ENCODE measurements around the gene VAV2. TPM values are rescaled to one million over a fixed set of nuclear protein-coding genes. Genes with fewer than 3 reads are reported as not detected.

VAV2 gene
- total and polyA plus RNA-seq, 4 donors: 4.9 to 26.4 (median 17.0) TPM

DNA sequence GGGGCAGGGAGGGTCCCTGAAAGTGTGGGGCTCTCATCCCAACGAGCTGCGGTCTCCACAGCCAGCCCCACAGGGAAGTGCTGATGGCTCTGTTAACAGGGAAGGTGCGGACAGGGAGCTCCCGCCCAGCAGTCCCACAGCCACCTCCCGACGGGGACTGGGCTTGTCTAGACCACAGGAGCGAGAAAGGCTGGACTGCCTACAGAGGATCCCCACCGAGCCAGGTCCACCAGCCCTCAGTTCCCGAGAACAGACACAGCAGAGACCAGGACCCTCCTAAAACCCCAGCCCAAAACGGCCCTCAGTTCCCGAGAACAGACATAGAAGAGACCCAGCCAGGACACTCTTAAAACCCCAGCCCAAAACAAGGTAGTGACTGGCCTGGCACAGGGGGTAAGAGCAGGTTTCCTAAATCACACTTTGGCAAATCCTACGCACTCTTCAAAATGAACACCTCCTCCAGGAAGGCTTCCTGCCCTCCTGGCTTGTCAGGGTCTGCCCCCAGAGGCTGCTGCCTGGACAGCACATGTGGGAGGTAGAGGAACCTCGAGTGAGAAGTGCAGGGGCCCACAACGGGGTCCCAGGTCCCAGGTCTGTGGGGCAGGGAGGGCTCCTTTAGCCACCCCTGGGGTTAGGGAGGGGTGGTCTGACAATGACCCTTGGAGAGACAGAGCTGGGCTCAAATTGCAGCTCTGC lies 167.9 kb downstream of the VAV2 start (continued):
- TF ChIP-seq, protein P1, sequence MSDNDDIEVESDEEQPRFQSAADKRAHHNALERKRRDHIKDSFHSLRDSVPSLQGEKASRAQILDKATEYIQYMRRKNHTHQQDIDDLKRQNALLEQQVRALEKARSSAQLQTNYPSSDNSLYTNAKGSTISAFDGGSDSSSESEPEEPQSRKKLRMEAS (IDR thresholded peaks at IDR 0.05): no peak

DNA sequence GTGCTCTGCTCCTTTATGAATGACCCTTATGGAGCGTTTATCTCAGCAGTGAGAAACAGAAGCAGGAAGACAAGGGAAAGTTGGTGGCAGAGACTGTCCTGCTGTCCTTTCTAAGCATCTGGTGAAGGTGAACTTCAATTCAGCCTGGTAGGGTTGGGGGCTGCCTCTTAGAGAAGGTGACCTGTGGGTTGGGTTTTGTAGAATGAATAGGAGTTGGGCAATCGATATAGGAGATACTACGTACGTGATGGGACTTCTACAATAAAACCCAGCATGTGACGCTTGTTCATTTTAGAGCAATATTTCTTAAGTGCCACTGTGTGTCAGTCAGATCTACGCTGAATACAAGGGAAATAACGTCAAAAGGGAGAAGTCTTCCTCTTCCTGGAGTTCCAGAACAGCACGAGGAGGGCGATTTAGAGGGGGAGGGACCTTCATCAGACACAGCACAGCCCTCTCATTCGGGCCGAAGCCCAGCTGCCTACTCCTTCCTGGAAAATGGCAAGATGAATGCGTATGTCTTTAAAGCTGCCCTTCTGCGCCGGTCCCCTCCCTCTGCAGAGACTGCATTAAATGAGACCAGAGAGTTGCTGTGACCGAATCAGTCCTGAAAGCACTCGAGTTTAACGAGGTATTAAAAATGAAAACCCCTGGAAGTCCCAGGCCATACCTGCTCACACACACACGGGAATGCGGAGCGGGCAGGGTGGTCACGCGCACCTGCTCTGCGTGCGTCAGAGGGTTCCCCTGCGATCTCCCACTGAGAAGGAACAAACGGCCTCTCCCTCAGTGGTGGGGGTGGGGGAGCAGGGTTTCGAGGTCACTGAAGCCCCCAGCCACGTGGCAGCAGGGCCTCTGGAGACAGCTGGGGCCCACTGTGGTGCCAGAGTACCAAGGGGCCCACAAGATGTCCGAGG lies 168.7 kb downstream of the VAV2 start:
- H3K9me3 ChIP-seq (ENCODE audit: control insufficient read depth in 4 of 4, low read length in 3 of 4): no peaks in the 10 kb centered on the region
- no peak for DNase-seq (ENCODE audit: low spot score)
- no peaks in the 10 kb centered on the region for H3K27me3 ChIP-seq (ENCODE audit: control insufficient read depth in 4 of 4, insufficient read depth in 4 of 4, low read length in 3 of 4)
- H3K36me3 ChIP-seq (ENCODE audit: control insufficient read depth in 4 of 4, insufficient read depth in 3 of 4, low read depth in 1 of 4, low read length in 3 of 4): peaks cover 2 to 10% (median 8%) of the 10 kb centered on the region in 4 donors
- H3K27ac ChIP-seq (ENCODE audit: low read depth in 1 of 2, low read length in 2 of 2): no peak overlapping the region
- H3K4me1 ChIP-seq (ENCODE audit: control insufficient read depth in 4 of 4, insufficient read depth in 4 of 4, low read length in 3 of 4): no peaks in the 10 kb centered on the region
- no peak overlapping the region for H3K4me3 ChIP-seq (ENCODE audit: low read depth in 1 of 3, low read length in 3 of 3)
- 84% methylated on average over 29 of the region's 29 CpGs for WGBS
- H3K9ac ChIP-seq (ENCODE audit: low read depth in 1 of 2, low read length in 2 of 2): no peak overlapping the region
- peak in 1 of 2 donors; percentile 24 for TF ChIP-seq RAD21 (IDR thresholded peaks at IDR 0.05)
- TF ChIP-seq, protein P2, sequence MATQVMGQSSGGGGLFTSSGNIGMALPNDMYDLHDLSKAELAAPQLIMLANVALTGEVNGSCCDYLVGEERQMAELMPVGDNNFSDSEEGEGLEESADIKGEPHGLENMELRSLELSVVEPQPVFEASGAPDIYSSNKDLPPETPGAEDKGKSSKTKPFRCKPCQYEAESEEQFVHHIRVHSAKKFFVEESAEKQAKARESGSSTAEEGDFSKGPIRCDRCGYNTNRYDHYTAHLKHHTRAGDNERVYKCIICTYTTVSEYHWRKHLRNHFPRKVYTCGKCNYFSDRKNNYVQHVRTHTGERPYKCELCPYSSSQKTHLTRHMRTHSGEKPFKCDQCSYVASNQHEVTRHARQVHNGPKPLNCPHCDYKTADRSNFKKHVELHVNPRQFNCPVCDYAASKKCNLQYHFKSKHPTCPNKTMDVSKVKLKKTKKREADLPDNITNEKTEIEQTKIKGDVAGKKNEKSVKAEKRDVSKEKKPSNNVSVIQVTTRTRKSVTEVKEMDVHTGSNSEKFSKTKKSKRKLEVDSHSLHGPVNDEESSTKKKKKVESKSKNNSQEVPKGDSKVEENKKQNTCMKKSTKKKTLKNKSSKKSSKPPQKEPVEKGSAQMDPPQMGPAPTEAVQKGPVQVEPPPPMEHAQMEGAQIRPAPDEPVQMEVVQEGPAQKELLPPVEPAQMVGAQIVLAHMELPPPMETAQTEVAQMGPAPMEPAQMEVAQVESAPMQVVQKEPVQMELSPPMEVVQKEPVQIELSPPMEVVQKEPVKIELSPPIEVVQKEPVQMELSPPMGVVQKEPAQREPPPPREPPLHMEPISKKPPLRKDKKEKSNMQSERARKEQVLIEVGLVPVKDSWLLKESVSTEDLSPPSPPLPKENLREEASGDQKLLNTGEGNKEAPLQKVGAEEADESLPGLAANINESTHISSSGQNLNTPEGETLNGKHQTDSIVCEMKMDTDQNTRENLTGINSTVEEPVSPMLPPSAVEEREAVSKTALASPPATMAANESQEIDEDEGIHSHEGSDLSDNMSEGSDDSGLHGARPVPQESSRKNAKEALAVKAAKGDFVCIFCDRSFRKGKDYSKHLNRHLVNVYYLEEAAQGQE (IDR thresholded peaks at IDR 0.05): no peak

DNA sequence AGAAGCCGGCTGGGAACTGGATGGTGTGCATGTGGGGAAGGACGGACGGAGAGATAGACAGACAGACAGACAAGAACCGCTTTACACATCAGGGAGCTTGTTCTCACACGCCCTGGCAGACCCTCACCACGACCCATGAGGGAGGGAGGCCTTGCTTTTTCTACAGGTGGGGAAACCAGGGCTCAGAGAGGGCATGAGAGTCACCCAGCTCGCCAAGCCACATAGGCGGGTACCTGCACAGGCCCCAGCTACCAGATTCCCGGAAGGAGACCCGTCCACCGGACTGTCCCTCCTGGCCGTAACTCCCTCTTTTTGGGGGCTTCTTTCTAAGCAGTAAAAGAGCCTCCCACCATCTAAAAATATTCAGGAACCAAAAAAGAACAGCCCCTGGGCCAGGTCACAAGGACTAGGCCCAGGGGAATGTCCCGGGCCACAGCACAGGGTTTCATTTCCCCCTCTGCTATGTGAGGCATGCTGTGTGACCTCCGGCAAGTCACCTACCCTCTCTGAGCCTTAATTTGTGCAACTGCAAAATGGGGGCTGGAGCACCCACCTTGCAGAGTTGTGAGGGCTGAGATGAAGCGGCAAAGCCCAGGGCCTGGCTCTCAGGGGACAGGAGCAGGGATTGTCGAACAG lies 169.6 kb downstream of the VAV2 start:
- peaks cover 2 to 10% (median 8%) of the 10 kb centered on the region in 4 donors for H3K36me3 ChIP-seq (ENCODE audit: control insufficient read depth in 4 of 4, insufficient read depth in 3 of 4, low read depth in 1 of 4, low read length in 3 of 4)
- no peak for DNase-seq (ENCODE audit: low spot score)
- TF ChIP-seq, protein P3, sequence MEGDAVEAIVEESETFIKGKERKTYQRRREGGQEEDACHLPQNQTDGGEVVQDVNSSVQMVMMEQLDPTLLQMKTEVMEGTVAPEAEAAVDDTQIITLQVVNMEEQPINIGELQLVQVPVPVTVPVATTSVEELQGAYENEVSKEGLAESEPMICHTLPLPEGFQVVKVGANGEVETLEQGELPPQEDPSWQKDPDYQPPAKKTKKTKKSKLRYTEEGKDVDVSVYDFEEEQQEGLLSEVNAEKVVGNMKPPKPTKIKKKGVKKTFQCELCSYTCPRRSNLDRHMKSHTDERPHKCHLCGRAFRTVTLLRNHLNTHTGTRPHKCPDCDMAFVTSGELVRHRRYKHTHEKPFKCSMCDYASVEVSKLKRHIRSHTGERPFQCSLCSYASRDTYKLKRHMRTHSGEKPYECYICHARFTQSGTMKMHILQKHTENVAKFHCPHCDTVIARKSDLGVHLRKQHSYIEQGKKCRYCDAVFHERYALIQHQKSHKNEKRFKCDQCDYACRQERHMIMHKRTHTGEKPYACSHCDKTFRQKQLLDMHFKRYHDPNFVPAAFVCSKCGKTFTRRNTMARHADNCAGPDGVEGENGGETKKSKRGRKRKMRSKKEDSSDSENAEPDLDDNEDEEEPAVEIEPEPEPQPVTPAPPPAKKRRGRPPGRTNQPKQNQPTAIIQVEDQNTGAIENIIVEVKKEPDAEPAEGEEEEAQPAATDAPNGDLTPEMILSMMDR (IDR thresholded peaks at IDR 0.05; ENCODE audit: low read depth, low read length, missing input control): no peak
- TF ChIP-seq RXRA (IDR thresholded peaks at IDR 0.05) (no peak), TAF1 (conservative IDR thresholded peaks at IDR 0.05) (no peak), JUND (IDR thresholded peaks at IDR 0.05) (no peak), HNF4G (IDR thresholded peaks at IDR 0.05) (no peak), GABPA (IDR thresholded peaks at IDR 0.05 in 1 of 2, conservative IDR thresholded peaks at IDR 0.05 in 1 of 2) (no peak), FOXA2 (IDR thresholded peaks at IDR 0.05) (no peak), NR2F2 (IDR thresholded peaks at IDR 0.05) (no peak), YY1 (IDR thresholded peaks at IDR 0.05) (no peak), RAD21 (IDR thresholded peaks at IDR 0.05) (no peak)
- TF ChIP-seq, protein P4, sequence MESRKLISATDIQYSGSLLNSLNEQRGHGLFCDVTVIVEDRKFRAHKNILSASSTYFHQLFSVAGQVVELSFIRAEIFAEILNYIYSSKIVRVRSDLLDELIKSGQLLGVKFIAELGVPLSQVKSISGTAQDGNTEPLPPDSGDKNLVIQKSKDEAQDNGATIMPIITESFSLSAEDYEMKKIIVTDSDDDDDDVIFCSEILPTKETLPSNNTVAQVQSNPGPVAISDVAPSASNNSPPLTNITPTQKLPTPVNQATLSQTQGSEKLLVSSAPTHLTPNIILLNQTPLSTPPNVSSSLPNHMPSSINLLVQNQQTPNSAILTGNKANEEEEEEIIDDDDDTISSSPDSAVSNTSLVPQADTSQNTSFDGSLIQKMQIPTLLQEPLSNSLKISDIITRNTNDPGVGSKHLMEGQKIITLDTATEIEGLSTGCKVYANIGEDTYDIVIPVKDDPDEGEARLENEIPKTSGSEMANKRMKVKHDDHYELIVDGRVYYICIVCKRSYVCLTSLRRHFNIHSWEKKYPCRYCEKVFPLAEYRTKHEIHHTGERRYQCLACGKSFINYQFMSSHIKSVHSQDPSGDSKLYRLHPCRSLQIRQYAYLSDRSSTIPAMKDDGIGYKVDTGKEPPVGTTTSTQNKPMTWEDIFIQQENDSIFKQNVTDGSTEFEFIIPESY (IDR thresholded peaks at IDR 0.05): no peak
- TF ChIP-seq, protein P1 (IDR thresholded peaks at IDR 0.05): no peak
- TF ChIP-seq, protein P5, sequence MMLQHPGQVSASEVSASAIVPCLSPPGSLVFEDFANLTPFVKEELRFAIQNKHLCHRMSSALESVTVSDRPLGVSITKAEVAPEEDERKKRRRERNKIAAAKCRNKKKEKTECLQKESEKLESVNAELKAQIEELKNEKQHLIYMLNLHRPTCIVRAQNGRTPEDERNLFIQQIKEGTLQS (IDR thresholded peaks at IDR 0.05): no peak
- TF ChIP-seq, protein P2 (IDR thresholded peaks at IDR 0.05): no peak

More for the DNA sequence above, 169.6 kb downstream of the VAV2 start:
- Histone ChIP-seq H3K4me3 (ENCODE audit: low read depth in 1 of 3, low read length in 3 of 3) (no peak overlapping the region), H3K27ac (ENCODE audit: low read depth in 1 of 2, low read length in 2 of 2) (no peak overlapping the region), H3K4me1 (ENCODE audit: control insufficient read depth in 4 of 4, insufficient read depth in 4 of 4, low read length in 3 of 4) (no peaks in the 10 kb centered on the region), H3K9me3 (ENCODE audit: control insufficient read depth in 4 of 4, low read length in 3 of 4) (no peaks in the 10 kb centered on the region), H3K27me3 (ENCODE audit: control insufficient read depth in 4 of 4, insufficient read depth in 4 of 4, low read length in 3 of 4) (no peaks in the 10 kb centered on the region), H3K9ac (ENCODE audit: low read depth in 1 of 2, low read length in 2 of 2) (no peak overlapping the region)
- 97% methylated on average over 16 of the region's 16 CpGs for WGBS
